ENCODE results near the gene ARID1B. TPM values are rescaled to one million over a fixed set of nuclear protein-coding genes. Genes with fewer than 3 reads are reported as not detected.

Gene ARID1B
- total RNA-seq, 1 donor from 2014 or later: 16.3 TPM

- no peak for TF ChIP-seq CTCF (IDR thresholded peaks at IDR 0.05; ENCODE audit: insufficient read depth, low read length, severe bottlenecking)
- FAIRE-seq (no peak), DNase-seq (ENCODE audit: low read depth) (peak; percentile 51)
- H3K27me3 ChIP-seq (ENCODE audit: control insufficient read depth, insufficient read depth, low read length): no peaks in the 10 kb centered on the region
- H3K36me3 ChIP-seq (ENCODE audit: control insufficient read depth, insufficient read depth, low read length): no peaks in the 10 kb centered on the region
- no peak overlapping the region for H3K4me3 ChIP-seq (ENCODE audit: low read depth, low read length)
These were observed 9.3 kb upstream of the ARID1B start for GRCh38 chr6:156767603-156768467.

- FAIRE-seq: no peak
- no peak for TF ChIP-seq CTCF (IDR thresholded peaks at IDR 0.05; ENCODE audit: insufficient read depth, low read length, severe bottlenecking)
- H3K4me3 ChIP-seq (ENCODE audit: low read depth, low read length): no peak overlapping the region
- no peak for DNase-seq (ENCODE audit: low read depth)
- no peaks in the 10 kb centered on the region for H3K27me3 ChIP-seq (ENCODE audit: control insufficient read depth, insufficient read depth, low read length)
- no peaks in the 10 kb centered on the region for H3K36me3 ChIP-seq (ENCODE audit: control insufficient read depth, insufficient read depth, low read length)
These were observed 6.1 kb upstream of the ARID1B start for GRCh38 chr6:156771047-156771446.

- no peak for DNase-seq (ENCODE audit: low read depth)
- no peaks in the 10 kb centered on the region for H3K27me3 ChIP-seq (ENCODE audit: control insufficient read depth, insufficient read depth, low read length)
- H3K4me3 ChIP-seq (ENCODE audit: low read depth, low read length): no peak overlapping the region
- no peak for TF ChIP-seq CTCF (IDR thresholded peaks at IDR 0.05; ENCODE audit: insufficient read depth, low read length, severe bottlenecking)
- no peaks in the 10 kb centered on the region for H3K36me3 ChIP-seq (ENCODE audit: control insufficient read depth, insufficient read depth, low read length)
- FAIRE-seq: no peak
These were observed 5.4 kb upstream of the ARID1B start for GRCh38 chr6:156771761-156772160.

DNA sequence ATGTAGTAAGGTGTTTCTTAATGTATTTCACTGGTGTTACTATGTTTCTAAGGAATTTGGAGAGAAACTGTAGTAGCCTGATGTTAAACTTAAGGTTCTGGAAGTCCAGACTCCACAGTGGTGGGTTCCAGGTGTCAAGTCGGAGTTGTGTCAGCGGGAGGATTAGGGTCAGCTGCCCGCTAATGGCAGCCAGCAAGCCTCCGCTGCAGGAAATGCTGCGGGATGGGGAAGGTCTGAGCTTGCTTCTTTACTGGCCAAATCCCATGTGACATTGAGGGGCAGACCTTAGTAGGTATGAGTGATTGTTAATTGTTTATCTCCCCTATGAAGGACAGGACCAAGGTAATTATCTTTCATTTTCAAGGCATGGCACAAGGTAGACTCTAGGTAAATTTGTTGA is 3.7 kb upstream of the ARID1B start:
- H3K4me3 ChIP-seq (ENCODE audit: low read depth, low read length): no peak overlapping the region
- H3K36me3 ChIP-seq (ENCODE audit: control insufficient read depth, insufficient read depth, low read length): no peaks in the 10 kb centered on the region
- no peaks in the 10 kb centered on the region for H3K27me3 ChIP-seq (ENCODE audit: control insufficient read depth, insufficient read depth, low read length)
- no peak for FAIRE-seq
- TF ChIP-seq CTCF (IDR thresholded peaks at IDR 0.05; ENCODE audit: insufficient read depth, low read length, severe bottlenecking): no peak
- no peak for DNase-seq (ENCODE audit: low read depth)

GRCh38 chr6:156773935-156774852 is 3.0 kb upstream of the ARID1B start:
- no peak for TF ChIP-seq CTCF (IDR thresholded peaks at IDR 0.05; ENCODE audit: insufficient read depth, low read length, severe bottlenecking)
- H3K27me3 ChIP-seq (ENCODE audit: control insufficient read depth, insufficient read depth, low read length): no peaks in the 10 kb centered on the region
- H3K36me3 ChIP-seq (ENCODE audit: control insufficient read depth, insufficient read depth, low read length): no peaks in the 10 kb centered on the region
- FAIRE-seq: no peak
- H3K4me3 ChIP-seq (ENCODE audit: low read depth, low read length): no peak overlapping the region
- DNase-seq (ENCODE audit: low read depth): no peak
